GM06990 (cell line): Measurements from ENCODE around the gene BMPR1B.

Source experiments
- DNase-seq: peaks from one replicate; pipeline ENCODE4 v3.0.0-alpha.2; 2011; ENCODE audit not compliant: insufficient read length; ENCODE audit errors: extremely low read depth
- H3K27me3 ChIP-seq: replicated peaks from 2 replicates; pipeline ENCODE4 v1.6.0; 2011; ENCODE audit warnings: low read length; ENCODE audit not compliant: control insufficient read depth, insufficient read depth
- H3K36me3 ChIP-seq: 2 replicates; pipeline ENCODE4 v1.5.1; 2011; ENCODE audit warnings: low read length; ENCODE audit not compliant: control insufficient read depth, insufficient read depth
- H3K4me3 ChIP-seq: replicated peaks from 2 replicates; pipeline ENCODE4 v1.5.1; 2011; ENCODE audit warnings: low read depth, mild to moderate bottlenecking, control low read depth, low read length
- CTCF ChIP-seq: IDR thresholded peaks from 2 replicates; pipeline ENCODE4 v1.5.1; 2011; ENCODE audit warnings: low read length, control low read depth, mild to moderate bottlenecking, inconsistent platforms; ENCODE audit not compliant: insufficient read depth, poor library complexity, severe bottlenecking

BMPR1B gene

GRCh38 chr4:95080969-95081368 is 323.2 kb downstream of the BMPR1B start:
- no peak for TF ChIP-seq CTCF
- no peak for DNase-seq
- Histone ChIP-seq H3K27me3 (no peaks in the 10 kb centered on the region), H3K36me3 (no peaks in the 10 kb centered on the region), H3K4me3 (no peak overlapping the region)

- TF ChIP-seq CTCF: no peak
- Histone ChIP-seq H3K4me3 (no peak overlapping the region), H3K36me3 (no peaks in the 10 kb centered on the region), H3K27me3 (no peaks in the 10 kb centered on the region)
- no peak for DNase-seq
These were observed 326.8 kb downstream of the BMPR1B start for GRCh38 chr4:95084584-95084983.

- H3K36me3 ChIP-seq: no peaks in the 10 kb centered on the region
- no peak for DNase-seq
- TF ChIP-seq CTCF: no peak
- H3K27me3 ChIP-seq: no peaks in the 10 kb centered on the region
- H3K4me3 ChIP-seq: no peak overlapping the region
These were observed 327.5 kb downstream of the BMPR1B start for GRCh38 chr4:95085124-95085833.

GRCh38 chr4:95086551-95086950 is 328.8 kb downstream of the BMPR1B start:
- TF ChIP-seq CTCF: no peak
- DNase-seq: no peak
- H3K36me3 ChIP-seq: no peaks in the 10 kb centered on the region
- H3K4me3 ChIP-seq: no peak overlapping the region
- H3K27me3 ChIP-seq: no peaks in the 10 kb centered on the region

- H3K27me3 ChIP-seq: no peaks in the 10 kb centered on the region
- no peaks in the 10 kb centered on the region for H3K36me3 ChIP-seq
- DNase-seq: no peak
- TF ChIP-seq CTCF: no peak
- no peak overlapping the region for H3K4me3 ChIP-seq
These were observed 330.1 kb downstream of the BMPR1B start for GRCh38 chr4:95087657-95088455.

GRCh38 chr4:95091272-95091671 is 333.5 kb downstream of the BMPR1B start:
- H3K4me3 ChIP-seq: no peak overlapping the region
- TF ChIP-seq CTCF: no peak
- H3K36me3 ChIP-seq: no peaks in the 10 kb centered on the region
- H3K27me3 ChIP-seq: no peaks in the 10 kb centered on the region
- DNase-seq: no peak
